HG03280 (cell line): Measurements from ENCODE around the gene WDR46.
"Not testable (repeated sequence)": the region's sequence is repeated elsewhere in the genome, so short reads cannot be mapped to it uniquely, and the experiment has no call there.

Source experiments
- ATAC-seq: cut with Tn5 transposase; IDR thresholded peaks from one replicate; pipeline ENCODE4 v1.9.1; 2021; ENCODE audit warnings: mild to moderate bottlenecking, moderate library complexity; ENCODE audit not compliant: unreplicated experiment

Gene WDR46

DNA sequence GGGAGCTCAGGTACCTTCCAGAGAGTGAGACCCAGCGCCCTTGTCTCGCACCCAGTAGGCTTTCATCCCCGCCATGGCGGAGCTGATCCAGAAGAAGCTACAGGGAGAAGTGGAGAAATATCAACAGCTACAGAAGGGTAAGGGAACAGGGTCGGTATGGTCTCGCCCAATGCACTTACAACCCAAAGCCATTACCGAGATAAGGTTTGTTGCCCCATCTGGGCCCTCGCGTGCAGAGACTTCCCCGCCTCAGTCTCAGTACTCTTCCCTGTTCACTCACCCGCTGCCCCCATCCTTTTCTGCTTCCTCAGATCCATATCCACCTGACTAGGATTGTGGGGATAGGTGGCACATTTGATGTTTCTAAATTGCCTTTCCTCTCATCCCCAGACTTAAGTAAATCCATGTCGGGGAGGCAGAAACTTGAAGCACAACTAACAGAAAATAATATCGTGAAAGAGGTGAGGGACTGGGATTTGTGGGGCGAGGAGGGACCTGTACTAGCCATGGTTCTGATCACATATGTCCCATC is 811 bp upstream of the WDR46 start:
- ATAC-seq = no peak

DNA sequence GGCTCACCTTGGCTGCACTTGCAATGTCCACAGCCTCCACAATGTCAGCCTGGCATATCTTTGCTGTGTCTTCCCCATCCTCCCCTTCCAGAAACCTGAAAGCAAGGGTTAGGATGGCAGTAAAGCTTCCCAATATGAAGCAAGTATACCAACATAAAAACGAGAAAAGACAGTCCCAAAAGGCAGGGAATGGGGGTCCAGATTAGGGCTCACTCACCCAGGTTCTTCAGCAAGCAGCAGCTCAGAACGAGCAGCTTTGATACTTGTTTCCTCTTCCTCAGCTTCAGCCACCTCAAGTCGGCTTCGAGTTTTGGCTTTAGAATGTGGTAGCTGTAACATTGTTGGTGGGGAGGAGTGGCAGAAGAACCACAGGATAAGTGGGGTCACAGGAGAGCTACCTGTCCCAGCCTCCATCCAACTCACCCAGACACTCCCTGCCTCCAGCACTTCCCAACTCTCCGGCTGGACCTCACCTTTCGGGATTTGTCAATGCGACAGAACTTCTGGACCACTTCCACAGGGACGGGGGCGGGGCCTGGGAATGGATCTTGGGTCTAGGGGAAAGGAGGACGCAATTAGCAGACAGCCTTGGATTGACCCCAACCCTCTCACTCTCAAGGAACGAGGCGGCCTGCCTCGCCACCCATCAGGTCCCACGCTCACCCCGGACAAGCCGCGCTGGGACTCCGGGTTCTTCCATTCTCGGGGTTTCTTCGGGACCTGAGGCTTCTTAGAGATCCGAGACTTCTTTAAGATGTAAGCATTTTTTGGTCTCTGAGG is 708 bp downstream of the WDR46 start:
- no peak for ATAC-seq

DNA sequence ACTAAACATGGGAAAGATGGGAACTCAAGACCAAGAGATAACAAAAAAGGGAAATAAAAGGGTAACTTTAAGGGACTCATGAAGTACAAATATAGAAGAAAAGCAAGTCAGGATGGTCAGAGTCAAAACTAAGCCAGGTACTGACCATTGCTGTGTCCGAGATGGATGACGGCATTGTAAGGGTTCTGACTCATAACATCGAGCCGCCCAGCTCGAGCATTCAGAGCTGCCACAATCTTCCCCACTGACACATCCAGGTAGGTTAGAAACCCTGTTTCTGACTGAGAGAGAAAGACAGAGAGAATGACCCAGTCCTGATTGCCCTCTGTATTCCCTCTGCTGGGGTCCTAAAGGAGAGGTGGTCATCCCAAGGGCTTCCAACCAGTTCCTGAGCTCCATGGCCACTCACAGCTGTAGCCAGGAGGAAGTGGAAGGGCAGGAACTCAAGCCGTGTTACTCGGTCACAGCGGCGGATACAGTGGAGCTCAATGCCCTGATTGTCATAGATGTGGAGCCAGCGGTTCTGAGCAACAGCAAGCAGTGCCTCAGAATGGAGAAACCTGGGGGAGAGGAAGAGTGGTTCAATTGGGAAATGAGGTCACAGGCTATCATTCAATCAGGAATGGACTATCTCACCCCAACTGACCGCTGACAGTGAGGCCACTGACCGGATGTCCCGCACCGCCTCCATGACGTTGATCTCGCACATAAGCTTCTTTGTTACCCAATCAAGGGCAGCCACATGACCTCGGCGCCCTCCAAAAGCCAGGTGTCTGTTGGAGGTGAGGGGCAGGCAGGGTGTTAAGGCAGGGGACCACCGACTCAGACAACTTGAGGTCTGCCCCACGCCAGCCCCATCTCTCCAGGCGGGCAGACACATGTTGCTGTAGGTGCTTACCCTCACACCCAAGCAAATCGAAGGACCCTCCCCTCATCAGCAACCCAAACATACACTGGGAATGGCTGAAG is 1.8 kb downstream of the WDR46 start:
- no peak for ATAC-seq

DNA sequence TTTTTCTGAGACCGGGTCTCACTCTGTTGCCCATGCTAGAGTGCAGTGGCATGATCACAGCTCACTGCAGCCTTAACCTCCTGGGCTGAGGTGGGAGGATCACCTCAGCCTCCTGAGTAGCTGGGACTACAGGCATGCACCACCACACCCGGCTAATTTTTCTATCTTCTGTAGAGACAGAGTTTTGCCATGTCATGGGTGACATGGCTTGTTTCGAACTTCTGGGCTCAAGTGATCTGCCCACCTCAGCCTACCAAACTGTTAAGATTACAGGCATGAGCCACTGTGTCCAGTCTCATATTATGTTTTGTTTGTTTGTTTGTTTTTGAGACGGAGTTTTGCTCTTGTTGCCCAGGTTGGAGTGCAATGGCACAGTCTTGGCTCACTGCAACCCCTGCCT is 3.8 kb downstream of the WDR46 start:
- not testable (repeated sequence) for ATAC-seq

DNA sequence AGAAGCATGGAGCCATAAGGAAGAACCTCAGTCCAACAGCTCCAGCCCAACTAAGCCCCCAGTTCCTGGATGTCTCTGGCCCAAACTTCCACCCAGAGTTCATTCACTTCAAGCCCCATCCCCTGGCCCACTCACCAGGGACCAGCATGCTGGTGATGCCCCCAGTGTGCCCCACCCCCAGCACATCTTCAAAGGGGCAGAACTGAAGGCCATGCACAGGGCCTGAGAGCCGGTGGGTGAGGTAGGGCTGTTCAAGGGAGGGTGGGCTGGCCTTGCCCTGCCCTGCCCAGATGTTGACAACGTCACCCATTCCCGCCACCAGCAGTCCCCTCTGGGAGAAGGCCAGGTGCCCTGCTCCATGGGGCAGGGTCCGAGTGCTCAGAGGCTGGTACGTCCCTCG is 8.5 kb downstream of the WDR46 start:
- no peak for ATAC-seq

DNA sequence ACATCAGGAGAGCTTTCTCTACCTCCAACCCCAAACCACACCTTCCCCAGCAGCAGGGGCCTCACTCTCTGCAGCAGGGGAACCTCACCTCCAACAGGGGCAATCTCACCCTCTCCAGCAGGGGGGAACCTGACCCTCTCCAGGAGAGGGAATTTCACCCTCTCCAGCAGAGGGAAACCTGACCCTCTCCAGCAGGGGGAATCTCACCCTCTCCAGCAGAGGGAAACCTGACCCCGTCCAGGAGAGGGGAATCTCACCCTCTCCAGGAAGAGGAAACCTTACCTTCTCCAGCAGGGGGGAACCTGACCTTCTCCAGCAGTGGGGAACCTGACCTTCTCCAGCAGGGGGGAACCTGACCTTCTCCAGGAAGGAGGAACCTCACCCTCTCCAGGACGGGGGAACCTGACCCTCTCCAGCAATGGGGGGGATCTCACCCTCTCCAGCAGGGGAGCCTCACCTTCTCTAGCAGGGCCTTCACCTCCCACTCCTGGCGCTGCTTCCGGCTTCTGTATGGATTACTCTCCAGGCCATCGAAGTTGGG is 9.0 kb downstream of the WDR46 start:
- ATAC-seq = no peak

DNA sequence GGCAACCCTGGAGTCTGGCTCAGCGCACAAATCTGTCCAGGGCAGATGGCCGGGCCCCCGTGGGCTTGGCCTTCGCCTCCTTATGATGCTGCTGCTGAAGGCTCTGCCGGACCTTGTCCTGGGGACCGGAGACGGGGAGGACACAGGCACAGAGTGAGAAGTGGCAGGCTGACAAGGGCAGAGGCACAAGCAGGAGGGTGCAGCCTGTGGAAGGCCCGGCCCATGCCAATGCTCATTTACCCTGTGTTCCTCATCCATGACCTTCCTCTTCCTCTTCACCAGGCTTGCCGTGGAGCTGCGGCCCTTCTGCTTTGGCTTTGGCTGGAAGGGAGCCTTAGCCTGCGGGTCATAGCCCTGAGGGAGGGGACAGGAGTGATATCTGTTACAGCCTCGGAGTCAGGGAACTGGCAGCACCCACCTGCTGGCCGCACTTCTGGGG is 9.8 kb downstream of the WDR46 start:
- no peak for ATAC-seq

DNA sequence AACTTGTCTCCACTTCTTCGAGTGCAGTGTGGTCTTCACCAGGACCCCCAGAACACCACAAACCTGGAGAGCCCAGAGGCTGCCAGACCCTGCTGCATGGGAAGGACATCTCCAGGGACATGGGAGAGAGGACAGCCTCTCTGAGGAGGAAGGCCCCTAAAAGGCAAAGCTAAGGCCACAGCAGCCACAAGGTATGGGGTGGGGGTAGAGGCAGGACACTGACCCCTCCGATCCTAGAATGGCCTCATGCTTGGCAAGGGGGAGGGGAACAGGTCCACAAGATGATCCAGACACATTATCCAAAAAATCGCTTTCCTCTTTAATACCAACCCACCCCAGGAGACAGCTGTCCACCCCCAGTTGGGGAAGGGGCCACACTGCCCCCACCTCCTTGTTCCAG is 10.2 kb downstream of the WDR46 start:
- no peak for ATAC-seq

DNA sequence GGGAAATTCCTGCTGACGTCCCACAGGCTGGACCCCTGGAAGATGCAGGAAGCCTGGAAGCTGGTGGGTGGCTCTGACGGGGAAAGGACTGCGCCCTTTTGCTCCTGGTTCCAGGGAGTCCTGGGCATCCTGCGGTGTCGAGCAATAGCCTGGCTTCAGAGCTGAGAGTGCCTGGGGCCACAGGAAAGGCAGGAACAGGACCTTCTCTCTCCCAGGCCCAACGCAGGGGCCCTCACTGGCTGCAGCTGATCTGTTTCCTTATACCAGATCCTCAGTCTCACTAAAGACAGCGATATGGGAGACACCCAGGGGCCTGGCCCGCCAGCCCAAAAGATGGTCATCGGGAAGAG is 10.7 kb downstream of the WDR46 start:
- ATAC-seq = no peak

DNA sequence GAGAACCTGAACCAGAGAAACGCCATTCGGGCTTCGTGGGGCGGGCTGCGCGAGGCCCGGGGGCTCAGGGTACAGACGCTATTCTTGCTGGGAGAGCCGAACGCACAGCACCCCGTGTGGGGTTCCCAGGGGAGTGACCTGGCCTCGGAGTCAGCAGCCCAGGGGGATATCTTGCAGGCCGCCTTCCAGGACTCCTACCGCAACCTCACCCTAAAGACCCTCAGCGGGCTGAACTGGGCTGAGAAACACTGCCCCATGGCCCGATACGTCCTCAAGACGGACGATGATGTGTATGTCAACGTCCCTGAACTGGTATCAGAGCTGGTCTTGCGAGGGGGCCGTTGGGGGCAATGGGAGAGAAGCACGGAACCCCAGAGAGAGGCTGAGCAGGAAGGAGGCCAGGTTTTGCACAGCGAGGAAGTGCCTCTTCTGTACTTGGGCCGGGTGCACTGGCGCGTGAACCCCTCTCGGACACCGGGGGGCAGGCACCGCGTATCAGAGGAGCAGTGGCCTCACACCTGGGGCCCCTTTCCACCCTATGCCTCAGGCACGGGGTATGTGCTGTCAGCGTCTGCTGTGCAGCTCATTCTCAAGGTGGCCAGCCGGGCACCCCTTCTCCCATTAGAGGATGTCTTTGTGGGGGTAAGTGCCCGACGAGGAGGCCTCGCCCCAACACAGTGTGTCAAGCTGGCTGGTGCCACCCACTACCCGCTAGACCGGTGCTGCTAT is 11.2 kb downstream of the WDR46 start:
- peak; percentile 12 for ATAC-seq

DNA sequence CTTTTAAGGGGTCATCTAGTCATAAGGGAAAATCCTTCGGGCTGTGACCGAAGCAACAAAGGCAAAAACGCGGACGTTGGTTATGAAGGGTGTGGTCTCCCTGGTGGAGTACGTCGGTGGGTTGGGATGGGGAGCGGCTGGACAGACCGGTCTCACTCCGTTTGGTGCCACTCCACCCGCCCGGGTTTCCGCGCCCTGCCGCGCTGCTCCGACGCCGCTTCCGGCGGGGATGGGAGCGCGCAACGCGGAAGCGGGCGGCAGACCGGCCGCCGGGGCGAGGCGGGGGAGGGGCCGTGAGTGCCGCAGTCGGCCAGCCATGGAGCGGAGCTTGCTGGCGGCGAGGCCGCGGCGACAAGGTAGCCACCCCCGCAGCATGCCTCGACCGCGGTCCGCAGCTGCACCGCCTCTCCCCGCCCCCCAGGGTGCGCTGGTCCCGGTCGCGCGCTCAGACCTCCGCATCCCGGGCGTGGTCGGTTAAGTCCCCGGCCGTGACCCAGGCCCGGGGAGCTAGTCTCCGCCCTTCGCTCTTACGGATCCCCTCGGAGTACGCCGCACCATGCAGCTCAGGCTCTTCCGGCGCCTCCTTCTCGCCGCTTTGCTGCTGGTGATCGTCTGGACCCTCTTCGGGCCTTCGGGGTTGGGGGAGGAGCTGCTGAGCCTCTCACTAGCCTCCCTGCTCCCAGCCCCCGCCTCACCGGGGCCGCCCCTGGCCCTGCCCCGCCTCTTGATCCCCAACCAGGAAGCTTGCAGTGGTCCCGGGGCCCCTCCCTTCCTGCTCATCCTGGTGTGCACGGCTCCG is 12.0 kb downstream of the WDR46 start, which contains the start of gene B3GALT4:
Gene B3GALT4, plus strand, starts transcription at position 260 of the 799 bp plus-strand sequence. Its CDS starts 297 bp downstream, at position 557.
- ATAC-seq = peak; percentile 59

DNA sequence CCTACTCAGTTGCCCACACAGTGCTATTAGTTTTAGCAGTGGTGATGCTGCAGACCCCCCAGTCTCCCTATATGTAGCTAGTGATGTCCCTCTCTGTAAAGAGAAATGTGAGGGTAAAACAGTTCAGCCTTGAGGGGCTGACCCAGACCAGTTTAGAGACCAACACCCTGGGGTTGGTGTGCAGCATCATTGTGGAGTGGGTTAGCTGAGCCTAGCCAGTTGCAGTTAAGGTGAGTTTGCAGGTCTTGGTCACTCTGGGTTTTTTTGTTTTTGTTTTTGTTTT is 12.5 kb downstream of the WDR46 start:
- no peak for ATAC-seq

DNA sequence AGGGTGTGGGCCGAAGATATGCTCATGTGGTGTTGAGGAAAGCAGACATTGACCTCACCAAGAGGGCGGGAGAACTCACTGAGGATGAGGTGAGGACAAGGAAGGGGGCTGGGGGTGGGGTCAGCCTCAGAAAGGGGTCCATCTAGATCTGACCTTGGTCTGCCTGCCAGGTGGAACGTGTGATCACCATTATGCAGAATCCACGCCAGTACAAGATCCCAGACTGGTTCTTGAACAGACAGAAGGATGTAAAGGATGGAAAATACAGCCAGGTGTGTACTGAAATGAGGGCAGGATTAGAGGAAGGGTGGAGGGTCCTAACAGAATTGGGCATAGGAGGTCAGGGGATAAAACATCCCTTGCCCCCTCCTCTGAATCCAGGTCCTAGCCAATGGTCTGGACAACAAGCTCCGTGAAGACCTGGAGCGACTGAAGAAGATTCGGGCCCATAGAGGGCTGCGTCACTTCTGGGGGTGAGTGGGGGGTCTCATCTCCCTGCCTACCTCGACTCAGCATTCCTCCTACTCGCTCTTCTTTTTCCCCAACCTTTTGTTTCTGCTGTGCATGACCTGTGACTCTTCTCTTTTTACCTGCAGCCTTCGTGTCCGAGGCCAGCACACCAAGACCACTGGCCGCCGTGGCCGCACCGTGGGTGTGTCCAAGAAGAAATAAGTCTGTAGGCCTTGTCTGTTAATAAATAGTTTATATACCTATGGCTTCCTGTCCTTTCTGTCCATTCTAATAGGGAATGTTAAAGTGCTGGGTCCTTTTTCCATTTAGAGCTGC is 13.1 kb downstream of the WDR46 start:
- not testable (repeated sequence) for ATAC-seq

DNA sequence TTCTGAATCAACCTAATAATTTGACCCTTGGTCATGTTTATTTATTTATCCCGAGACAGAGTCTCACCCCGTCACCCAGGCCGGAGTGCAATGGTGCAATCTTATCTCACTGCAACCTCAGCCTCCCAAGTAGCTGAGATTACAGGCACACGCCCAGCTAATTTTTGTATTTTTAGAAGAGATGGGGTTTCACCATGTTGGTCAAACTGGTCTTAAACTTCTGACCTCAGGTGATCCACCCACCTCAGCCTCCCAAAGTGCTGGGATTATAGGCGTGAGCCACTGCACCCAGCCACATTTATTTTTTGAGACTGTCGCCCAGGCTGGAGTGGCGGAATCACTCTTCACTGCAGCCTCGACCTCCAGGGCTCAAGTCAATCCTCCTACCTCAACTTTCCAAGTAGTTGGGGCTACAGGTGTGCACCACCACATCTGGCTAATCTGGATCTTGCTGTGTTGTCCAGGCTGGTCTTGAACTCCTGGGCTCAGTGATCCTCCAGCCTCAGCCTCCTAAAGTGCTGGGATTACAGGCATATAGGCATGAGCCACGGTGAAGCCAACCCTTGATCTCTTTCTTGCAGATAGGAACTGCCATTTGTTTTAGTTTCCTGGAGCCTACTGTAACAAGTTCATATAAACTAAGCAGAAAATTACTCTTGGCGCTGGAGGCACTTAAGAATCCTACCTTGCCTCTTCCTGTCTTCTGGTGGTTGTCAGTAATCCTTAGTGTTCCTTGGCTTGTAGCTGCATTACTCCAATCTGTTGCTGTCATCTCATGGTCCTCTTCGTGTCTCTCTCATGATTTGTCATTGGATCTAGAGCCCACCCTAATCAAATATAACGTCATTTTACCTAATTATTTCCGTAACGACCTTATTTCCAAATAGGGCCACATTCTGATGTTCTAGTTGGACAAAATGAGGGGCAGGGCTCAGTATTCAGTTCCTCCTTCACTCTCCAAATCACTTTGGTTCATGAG is 14.8 kb downstream of the WDR46 start:
- no peak for ATAC-seq

DNA sequence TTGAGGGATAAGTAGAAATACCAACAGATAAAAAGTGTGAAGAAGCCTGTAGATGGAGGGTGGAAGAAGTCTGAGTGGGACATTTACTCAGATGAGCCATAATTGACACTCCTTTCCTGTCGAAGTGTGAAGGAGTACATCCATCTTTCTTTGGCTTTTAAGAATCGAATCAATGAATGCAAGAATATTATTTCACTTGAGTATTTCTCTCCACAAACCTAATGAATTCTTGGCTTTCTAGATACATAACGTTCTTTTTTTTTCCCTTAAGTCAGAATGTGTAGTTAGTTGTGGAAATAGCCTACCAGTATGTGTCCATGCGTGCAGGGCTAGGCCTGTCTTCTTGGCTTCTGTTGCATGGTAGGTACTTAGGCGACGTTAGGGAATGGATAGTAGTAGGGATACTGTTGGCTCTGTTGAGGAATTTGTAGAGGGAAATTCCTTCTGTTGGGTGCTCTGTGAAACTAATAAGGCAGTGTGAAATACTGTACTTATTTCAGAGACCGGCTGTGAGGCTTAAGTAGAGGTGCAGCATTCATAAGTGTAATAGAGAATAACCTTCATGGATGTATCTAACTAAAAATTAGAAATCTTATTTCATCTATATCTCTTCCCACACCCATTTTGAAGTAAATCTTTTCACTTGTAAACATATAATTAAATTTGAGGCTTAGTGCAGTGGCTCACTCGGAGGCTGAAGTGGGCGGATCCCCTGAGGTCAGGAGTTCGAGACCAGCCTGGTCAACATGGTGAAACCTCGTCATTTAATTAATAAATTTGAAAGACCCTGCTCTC is 15.7 kb downstream of the WDR46 start:
- no peak for ATAC-seq

DNA sequence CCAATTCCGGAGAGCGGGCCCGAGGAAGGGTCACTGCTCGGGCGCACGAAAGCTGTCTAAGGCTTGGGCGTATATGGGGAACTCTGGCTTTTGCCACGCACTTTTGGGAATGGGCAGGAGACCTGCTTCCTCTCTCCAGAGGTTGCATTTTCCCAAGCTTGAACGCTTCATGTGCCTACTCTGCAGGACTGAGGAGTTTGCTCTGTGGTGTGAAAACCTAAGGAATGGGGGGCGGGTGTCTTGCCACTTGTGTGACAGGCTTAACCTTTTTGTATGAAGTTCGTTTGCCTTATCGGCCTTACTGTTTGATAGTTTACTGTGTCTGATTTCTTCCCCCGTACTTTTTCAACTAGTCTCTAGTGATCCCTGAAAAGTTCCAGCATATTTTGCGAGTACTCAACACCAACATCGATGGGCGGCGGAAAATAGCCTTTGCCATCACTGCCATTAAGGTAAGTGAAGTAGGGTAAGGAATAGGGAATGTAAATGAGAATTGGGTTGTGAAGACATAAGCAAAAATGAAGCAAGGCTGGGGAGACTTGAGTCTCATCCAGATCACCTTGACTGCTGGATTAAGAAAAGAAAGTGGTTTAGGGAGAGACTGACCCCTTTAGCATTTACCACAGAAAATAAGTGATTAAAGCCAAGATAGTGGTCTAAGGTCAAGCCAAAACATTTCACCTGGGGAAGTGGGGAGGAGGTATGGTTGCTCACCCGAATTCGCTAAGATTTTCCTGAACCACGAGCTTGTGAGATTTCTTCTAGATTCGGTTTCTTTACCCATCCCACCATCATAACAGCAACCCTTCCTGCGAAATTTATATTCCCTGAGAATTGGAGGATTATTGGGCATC is 16.5 kb downstream of the WDR46 start:
- no peak for ATAC-seq
